OCI-M2 (cell line): ENCODE measurements around the gene RAD17.
"Not testable (repeated sequence)": the region's sequence is repeated elsewhere in the genome, so short reads cannot be mapped to it uniquely, and the experiment has no call there.

Source experiments
- DNase-seq: peaks from one replicate; lab custom pipeline; 2025; ENCODE audit not compliant: unreplicated experiment; lab: John Stamatoyannopoulos, UW

The RAD17 gene

DNA sequence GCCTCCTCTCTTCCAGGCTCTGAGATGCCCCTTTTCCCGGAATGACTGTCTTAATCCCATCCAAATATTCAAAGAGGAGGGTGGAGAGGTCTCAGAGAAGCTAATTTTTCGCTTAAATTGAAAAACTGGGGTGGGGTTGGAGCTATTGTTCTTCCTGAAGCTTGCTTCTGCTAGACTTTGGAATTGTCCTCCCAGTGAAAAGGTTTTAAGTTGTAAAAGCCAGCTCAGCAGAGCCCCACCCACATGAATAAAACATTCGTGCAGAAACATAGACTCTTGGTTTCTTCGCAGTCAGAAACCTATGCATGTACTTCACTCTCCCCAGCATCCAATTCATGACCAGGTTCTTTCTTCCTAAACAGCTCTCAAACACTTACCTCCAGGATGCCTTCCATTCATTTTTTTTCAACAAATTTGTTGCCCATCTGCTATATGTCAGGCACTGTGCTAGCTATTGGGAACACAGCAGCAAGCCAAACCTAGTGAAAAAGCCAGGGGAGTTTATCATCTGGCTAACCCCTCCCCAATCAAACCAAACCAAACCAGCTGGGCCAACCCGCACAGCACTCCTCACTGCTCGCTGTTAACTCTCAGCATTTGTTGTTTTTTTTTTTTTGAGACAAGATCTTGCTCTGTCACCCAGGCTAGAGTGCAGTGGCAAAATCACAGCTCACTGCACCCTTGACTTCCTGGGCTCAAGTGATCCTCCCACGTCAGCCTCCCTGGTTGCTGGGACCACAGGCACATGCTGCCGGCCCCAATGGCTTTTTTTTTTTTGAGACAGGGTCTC lies 85.0 kb downstream of the RAD17 start:
- no peak for DNase-seq

- DNase-seq: not testable (repeated sequence)
Observed at GRCh38 chr5:69455428-69455988, 85.9 kb downstream of the RAD17 start.

- no peak for DNase-seq
Observed at GRCh38 chr5:69462170-69462569, 92.6 kb downstream of the RAD17 start.
